Measurements from ENCODE around the gene RAB43.
"Not testable (repeated sequence)": the region's sequence is repeated elsewhere in the genome, so short reads cannot be mapped to it uniquely, and the experiment has no call there.

RAB43 gene

DNA sequence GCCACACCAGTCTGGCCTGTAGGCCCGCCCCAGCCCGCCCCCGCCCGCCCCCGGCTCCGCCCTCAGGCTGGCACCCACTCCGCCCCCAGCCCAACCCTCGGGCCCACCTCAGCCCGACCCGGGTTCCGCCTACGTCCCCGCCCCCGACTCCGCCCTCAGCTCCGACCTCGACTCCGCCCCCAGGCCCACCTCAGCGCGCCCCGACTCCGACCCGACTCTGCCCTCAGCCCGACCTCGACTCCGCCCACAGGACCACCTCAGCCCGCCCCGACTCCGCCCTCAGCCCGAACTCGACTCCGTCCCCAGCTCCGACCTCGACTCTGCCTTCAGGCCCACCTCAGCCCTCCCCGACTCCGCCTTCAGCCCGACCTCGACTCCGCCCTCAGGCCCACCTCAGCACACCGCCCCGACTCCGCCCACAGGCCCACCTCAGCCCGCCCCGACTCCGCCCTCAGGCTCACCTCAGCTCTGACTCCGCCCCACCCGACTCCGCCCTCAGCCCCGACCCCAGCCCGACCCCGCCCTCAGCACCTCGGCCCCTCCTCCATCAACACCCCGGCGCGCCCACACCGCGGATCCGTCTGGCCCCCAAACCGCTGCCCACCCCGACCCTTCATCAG lies at the start of gene RAB43:
TSS of gene RAB43 (minus strand) at position 13 of the 620 bp plus-strand sequence. CDS start 315 bp downstream, outside the sequence.
- peak; percentile 68 for DNase-seq (ENCODE audit: low spot score)

DNA sequence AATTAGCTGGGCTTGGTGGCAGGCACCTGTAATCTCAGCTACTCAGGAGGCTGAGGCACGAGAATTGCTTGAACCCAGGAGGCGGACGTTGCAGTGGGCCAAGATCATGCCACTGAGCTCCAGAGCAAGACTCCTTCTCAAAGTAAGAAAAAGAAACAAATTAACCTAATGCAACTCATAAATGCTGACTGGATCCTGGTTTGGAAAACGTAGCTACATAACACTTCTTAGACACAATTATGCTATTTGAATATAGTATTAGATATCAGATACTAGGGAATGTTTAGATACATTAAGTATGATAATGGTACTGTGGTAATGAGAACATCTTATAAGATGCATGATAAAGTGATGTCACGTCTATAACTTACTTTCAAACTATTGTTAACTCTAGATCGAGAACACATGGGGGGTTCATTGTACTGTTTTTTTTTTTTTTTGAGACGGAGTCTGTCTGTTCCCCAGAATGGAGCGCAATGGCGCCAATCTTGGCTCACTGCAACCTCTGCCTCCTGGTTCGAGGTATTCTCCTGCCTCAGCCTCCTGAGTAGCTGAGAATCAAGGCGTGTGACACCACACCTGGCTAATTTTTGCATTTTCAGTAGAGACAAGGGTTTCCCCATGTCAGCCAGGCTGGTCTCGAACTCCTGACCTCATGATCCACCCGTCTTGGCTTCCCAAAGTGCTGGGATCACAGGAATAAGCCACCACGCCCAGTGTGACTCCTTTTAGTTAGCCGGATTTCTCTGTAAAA lies 45.2 kb upstream of the RAB43 start:
- DNase-seq (ENCODE audit: low spot score): no peak

- DNase-seq (ENCODE audit: low spot score): not testable (repeated sequence)
Observed at GRCh38 chr3:129165594-129165993, 44.0 kb upstream of the RAB43 start.

GRCh38 chr3:129164500-129164899 lies 42.9 kb upstream of the RAB43 start:
- no peak for DNase-seq (ENCODE audit: low spot score)

GRCh38 chr3:129162729-129163579 lies 41.4 kb upstream of the RAB43 start:
- DNase-seq (ENCODE audit: low spot score): no peak

DNA sequence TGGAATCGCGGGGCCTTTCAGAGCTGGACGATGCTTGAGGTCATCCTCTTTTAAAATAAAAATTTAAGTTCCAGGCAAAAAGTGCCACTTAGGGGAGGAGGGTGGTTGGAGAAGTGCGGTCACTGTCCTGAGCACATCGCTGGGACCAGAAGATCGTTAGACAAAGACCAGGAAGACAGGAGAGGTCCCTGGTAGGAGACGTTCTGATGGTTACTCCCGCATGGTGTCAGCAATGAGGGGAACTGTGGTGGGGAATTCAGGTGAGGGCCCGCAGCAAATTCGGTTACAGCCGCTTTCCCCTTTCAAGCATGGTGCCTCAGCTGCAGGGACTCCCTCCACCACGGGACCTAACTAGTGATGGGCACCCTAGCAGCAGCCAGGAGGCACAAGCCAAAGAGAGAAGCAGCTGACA lies 40.3 kb upstream of the RAB43 start:
- no peak for DNase-seq (ENCODE audit: low spot score)

DNA sequence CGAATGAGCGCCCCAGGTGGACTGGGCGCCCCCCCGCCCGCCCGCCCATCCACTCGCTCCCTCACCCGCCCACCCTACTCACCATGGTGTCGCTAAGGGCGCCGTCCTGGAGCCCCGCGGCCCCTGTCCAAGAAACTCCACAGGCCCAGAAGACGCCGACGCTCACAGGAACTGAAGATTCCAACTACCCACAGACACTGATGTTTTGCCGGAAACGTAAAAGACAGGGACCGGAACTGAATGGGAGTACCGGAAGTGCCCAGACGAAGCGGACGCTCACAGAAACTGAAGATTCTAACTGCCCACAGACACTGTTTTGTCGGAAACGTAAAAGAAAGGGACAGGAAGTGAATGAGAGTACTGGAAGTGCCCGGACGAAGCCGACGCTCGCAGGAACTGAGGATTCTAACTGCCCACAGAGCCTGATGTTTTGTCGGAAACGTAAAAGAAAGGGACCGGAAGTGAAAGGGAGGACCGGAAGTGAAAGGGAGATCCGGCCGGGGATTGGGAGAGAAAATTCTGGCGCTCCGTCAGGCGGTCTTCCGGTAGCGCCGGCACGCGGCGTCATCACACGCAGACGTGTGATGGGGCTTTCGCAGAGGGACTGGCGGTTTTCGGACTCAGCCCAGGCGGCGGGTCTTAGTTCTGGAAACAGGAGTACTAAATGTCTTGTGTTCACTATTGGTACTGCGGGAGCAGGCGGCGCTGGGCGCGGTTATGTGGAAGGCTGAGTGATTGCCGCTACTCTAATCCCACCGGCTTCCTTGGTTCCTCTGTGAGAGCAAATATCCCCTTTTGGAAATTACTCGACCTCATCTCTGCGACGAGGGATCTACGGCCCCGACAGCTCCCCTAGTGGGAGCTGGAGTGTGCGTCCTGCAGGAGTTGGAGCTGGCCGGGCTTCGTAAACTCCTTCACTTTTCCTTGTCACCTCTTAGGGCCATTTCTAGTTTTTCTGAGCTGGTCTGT lies 39.6 kb upstream of the RAB43 start, which contains the start of gene ISY1:
TSS of gene ISY1 (minus strand) at position 173 of the 969 bp plus-strand sequence. CDS start at position 85, 88 bp downstream.
- peak; percentile 95 for DNase-seq (ENCODE audit: low spot score)

DNA sequence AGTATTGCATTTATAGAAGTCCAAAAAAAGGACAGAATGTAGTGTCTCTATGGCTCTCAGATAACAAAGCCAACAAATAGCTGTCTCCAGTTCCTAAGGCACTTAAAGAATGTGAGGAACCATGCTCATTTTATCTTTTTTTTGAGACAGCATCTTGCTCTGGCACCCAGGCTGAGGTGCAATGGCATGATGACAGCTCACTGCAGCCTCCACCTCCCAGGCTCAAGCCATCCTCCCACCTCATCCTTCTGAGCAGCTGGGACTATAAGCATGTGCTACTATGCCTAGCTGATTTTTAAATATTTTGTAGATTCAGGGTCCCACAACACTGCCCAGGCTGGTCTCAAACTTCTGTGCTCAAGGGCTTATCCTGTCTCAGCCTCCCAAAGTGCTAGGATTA lies 23.2 kb upstream of the RAB43 start:
- DNase-seq (ENCODE audit: low spot score): no peak

GRCh38 chr3:129141011-129141410 lies 19.4 kb upstream of the RAB43 start:
- not testable (repeated sequence) for DNase-seq (ENCODE audit: low spot score)

DNA sequence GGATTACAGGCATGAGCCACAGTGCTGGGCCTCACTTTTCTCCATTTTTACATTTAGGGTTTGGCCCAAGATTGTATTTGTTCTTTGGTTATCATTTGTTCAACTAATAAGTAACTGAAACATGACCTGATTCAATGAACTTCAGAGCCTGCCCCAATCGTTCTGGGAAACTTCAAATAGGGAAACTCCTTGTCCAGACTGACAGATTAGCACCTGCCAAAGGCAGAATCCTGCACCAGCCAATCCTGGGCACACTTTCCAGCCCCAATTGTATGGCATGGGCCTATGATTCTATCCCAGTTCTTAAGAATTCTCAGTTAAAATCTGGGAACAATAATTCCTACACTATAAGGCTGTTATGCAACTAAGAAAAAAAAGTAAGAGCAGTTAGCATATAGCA lies 18.3 kb upstream of the RAB43 start:
- DNase-seq (ENCODE audit: low spot score): no peak

- DNase-seq (ENCODE audit: low spot score): not testable (repeated sequence)
Observed at GRCh38 chr3:129136275-129136674, 14.7 kb upstream of the RAB43 start.

DNA sequence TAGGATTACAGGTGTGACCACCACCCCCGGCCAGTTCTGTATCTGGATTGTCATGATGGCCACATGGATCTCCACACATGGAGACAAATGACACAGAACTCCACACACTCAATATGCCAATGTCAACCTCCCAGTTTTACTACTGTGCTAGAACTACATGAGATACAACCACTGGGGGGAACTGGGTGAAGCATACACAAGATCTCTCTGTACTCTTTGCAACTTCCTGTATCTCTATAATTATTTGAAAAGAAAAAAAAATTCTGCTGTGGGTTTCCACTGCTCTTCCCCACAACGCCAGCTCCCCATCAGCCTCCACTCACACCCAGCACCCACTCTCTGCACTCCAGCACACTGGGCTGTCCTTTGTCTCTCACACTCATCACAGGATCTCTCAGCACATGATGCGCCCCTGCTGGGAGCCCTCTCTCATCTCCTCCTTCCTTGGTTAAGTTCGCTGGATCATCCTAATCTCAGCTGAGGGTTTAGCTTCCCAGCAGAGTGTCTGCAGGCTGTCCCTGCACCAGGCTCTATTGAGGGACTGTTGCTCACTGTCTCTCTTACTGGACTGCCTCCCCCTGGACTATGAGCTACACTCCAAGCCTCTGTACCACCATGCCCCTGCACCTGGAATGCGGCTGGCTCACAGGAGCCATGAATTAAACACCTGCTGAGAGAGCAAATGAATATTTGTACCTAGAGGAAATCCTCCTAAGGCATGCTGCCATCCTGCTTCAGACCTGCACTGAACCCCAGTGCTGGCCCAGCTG lies 10.7 kb upstream of the RAB43 start:
- DNase-seq (ENCODE audit: low spot score): no peak

DNA sequence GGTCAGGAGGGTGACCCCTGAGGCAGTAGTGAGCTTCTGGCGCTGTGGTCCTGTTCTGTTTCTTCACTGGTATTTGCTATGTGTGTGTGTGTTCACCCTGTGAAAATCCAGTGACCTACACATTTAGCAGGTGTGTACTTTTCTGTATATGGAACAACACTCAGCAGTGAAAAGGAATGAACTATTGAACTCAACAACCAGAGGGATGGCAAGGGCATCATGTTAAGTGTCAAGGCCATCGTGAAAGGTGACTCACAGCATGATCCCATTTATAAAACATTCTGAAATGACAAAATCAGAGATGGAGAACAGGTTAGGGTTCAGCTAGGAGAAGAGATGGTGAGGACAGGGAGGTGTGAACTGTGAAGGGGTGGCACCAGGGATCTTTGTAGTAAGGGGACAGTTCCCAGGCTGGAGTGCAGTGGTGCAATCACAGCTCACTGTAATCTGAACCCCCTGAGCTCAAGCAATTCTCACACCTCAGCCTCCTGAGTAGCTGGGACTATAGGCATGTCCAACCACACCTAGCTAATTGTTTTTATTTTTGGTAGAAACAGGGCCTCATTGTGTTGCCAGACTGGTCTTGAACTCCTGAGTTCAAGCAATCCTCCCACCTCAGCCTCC lies 10.0 kb upstream of the RAB43 start:
- DNase-seq (ENCODE audit: low spot score): no peak

DNA sequence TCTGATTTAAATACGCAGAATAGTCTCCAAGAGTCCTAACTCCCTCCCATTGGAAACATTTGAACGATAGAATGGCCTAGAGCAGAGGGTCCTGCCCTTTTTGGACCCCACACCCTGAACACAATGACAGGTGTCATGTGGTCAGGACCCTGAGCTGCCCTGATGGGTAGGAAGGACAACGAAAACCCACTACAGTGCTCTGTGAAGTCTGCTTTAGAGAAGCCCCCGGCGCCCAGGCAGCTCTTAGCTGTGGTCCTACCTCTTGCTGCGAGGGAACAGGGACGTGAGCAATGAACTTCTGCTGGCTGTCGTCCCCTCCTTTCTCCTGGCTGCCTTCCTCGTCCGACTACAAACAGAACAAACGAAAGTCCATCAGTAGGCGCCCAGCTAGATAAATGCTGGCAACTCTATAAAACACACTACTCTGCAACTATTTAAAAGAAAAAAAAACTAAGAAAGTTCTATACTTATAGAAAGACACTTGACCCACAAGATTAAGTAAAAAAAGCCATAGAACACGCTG lies 8.7 kb upstream of the RAB43 start:
- DNase-seq (ENCODE audit: low spot score): no peak

- no peak for DNase-seq (ENCODE audit: low spot score)
Observed at GRCh38 chr3:129128357-129129155, 7.0 kb upstream of the RAB43 start.

DNA sequence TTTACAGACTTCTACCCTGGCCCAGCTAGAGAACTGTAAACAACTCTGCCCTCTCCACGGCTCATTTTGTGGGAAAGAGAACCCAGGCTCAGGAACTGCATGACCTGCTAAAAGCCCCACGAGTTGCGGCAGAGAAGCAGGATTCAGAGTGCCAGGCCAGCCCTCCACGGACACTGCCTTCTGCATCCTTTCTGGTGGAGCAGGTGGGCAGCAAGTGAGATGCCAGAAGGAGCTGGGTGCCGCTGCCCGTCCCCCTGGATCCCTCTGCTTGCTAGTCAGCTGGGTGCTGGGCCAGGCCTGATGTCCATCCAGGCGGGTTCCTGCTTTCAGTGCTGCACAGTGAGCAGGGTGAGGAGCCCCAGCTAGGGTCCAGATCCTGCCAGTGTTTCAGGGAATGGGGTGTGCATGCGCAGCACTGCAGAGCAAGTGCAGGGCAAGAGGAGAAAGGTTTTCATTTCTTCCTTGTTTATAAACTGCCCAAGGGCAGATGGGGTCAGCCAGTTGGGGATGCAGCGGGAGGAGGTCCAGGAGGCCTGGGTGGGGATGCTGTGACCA lies 5.2 kb upstream of the RAB43 start:
- DNase-seq (ENCODE audit: low spot score): no peak

- no peak for DNase-seq (ENCODE audit: low spot score)
Observed at GRCh38 chr3:129123314-129124060, 1.9 kb upstream of the RAB43 start.

DNA sequence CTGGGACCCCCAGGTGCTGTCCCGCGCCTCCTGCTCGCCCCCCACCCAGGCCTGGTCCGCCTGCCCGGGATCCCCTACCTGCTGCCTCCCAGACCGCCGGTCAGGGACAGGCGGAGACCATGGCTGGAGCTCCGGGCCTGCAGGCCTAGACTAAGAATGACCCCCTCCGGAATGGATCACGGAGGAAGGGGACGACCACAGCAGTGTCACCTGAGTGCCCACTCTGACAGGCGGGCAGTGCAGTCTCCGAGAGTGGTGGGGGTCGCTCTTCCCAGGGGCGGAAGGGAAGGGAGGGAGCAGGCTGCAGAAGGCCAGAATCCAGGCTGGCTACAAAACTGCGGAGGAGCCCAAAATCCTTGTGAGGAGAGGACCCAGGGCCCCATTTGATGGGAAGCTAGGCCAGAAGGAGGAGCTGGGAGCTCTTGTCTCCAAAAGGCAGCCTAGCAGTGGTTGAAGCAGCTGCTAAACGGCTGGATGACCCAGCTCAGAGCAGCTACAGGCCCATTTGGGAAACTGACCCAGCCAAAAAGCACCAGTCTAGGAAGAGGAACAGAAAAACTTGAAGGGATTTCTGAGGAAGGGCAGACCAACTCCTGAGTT lies 908 bp upstream of the RAB43 start:
- DNase-seq (ENCODE audit: low spot score): no peak

Measured in putamen (tissue), 1 donor.